IPS DF 6.9 (cell line): ENCODE results near the gene RPLP2.

Experiments used
- DNase-seq: peaks from one replicate; pipeline ENCODE4 v3.0.0-alpha.2; 2013; ENCODE audit warnings: low read depth, low spot score
- H3K27ac ChIP-seq: one replicate; pipeline ENCODE4 v1.5.1; 2013; ENCODE audit warnings: low read length, control low read depth
- H3K27me3 ChIP-seq: 2 replicates; pipeline ENCODE4 v1.6.1; 2013; ENCODE audit warnings: mild to moderate bottlenecking, low read length; ENCODE audit not compliant: control insufficient read depth, insufficient read depth
- H3K36me3 ChIP-seq: 2 replicates; pipeline ENCODE4 v1.6.1; 2013; ENCODE audit warnings: low read length; ENCODE audit not compliant: control insufficient read depth, insufficient read depth
- H3K4me1 ChIP-seq: 2 replicates; pipeline ENCODE4 v1.6.1; 2013; ENCODE audit warnings: low read length; ENCODE audit not compliant: control insufficient read depth, insufficient read depth
- H3K4me3 ChIP-seq: 2 replicates; pipeline ENCODE4 v1.5.1; 2013; ENCODE audit warnings: mild to moderate bottlenecking, low read length
- H3K9me3 ChIP-seq: 2 replicates; pipeline ENCODE4 v1.6.1; 2013; ENCODE audit warnings: low read length, inconsistent platforms; ENCODE audit not compliant: control insufficient read depth, insufficient read depth
- WGBS: extraction: QIAGEN DNeasy Blood & Tissue Kit; methylation state at CpG from one replicate; pipeline ENCODE4 v1.1.7; 2013; ENCODE audit warnings: mixed read lengths, missing lambda C conversion rate; ENCODE audit not compliant: insufficient read length, insufficient coverage; 5-methylcytosine and 5-hydroxymethylcytosine counted together

The RPLP2 gene

DNA sequence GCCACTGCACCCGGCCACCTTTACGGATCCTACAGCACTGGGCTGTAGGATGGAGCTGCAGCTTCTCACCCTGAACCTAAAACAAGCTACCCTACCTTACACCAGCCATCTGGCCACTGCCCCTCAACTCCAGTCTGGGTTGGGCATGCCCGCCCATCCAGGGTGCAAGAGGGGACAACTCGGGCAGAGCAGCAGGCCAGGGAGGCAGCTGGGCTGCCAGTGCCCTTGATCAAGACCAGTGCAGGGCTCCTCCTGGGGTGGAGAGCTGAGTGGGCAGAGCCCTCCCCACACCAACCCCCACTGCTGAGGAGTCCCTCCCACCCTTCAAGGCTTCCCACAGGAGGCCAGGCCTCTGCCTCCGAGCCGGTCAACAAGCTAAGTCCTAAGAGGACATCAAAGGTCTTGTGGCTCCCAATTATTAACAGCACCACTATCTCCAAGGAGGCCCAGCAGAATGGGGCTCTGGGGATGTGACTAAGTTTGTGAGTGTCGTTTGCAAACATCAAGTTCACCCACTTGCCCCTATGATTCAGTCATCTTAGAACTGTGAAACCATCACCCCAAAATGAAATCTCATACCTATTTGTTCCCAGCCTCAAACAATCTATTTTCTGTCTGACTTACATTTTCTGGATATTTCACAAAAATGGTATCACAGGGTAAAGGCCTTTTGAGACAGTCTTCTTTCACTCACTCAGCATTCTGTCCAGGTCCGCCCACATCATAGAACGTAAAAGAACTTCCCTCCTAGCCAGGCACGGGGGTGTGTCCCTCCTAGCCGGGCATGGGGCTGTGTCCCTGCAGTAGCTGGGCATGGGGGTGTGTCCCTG, 43.4 kb upstream of the RPLP2 start:
- no peak overlapping the region for H3K4me3 ChIP-seq
- H3K4me1 ChIP-seq = peaks cover 5% of the 10 kb centered on the region
- no peak overlapping the region for H3K27ac ChIP-seq
- WGBS = no CpG with 5 or more reads among the region's 11 CpGs
- H3K9me3 ChIP-seq = no peaks in the 10 kb centered on the region
- DNase-seq = no peak
- peaks cover 34% of the 10 kb centered on the region for H3K36me3 ChIP-seq
- no peaks in the 10 kb centered on the region for H3K27me3 ChIP-seq

GRCh38 chr11:766936-767210, 42.9 kb upstream of the RPLP2 start:
- whole genome bisulfite sequencing = no CpG with 5 or more reads among the region's 2 CpGs
- peaks cover 38% of the 10 kb centered on the region for H3K36me3 ChIP-seq
- H3K27me3 ChIP-seq = no peaks in the 10 kb centered on the region
- H3K4me1 ChIP-seq = peaks cover 6% of the 10 kb centered on the region
- H3K9me3 ChIP-seq = no peaks in the 10 kb centered on the region
- no peak for DNase-seq
- H3K27ac ChIP-seq = no peak overlapping the region
- H3K4me3 ChIP-seq = no peak overlapping the region

DNA sequence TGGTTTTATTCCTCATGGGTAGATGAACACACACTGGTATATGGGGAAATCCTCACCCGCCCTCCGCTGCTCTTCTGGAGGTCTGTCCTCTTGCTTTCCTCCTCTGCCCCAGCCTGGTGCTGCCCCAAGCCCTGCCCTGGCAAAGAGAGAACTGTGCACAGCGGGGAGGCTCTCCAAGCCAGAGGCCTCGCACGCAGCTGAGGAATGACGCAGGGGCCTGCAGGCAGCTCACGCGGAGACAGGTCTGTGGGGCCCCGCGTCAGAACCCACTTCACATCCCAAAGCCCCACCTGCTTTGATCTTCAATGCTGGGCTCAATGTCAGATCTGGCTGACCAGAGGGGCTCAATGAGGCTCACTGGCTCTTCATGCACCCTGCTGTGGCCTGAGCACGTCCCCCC, 42.5 kb upstream of the RPLP2 start:
- no peak for DNase-seq
- peaks cover 6% of the 10 kb centered on the region for H3K4me1 ChIP-seq
- H3K27ac ChIP-seq = no peak overlapping the region
- H3K27me3 ChIP-seq = no peaks in the 10 kb centered on the region
- no CpG with 5 or more reads among the region's 11 CpGs for WGBS
- no peak overlapping the region for H3K4me3 ChIP-seq
- H3K36me3 ChIP-seq = peaks cover 41% of the 10 kb centered on the region
- H3K9me3 ChIP-seq = no peaks in the 10 kb centered on the region

DNA sequence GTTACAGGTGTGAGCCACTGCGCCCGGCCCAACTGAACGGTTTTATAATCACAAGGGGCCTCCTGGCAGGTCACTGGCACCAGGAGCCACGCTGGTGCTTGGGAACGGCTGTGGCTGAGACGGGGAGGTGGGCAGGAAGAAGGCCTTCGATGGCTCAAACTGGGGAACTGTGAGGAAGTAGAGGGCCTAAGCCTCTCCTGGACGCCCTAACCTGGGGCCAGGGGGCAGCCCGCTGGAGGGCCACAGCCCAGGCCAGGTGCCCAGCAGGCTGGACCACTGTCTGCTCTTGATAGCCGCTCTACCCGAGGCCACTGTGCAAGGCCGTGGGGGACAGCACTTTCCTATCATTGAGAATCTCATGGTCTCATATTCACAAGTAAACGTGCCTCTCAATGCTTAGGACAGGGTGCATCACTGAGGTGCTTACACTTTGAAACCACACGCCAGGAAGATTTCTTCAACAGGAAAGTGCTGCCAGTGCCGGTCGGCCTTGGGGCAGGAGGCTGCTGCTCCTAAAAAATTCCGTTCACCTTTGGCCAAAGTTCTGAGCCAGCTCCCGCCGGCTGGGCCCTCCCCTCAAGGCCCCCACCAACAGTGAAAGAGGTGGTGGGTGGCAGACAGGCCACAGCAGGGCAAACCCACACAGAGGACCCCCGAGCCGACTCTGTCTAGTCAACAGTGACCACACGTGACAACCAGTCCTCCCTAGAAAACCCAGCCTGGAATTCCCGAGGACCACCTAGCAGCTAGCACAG, 39.7 kb upstream of the RPLP2 start:
- WGBS = no CpG with 5 or more reads among the region's 23 CpGs
- DNase-seq = no peak
- no peaks in the 10 kb centered on the region for H3K27me3 ChIP-seq
- H3K4me1 ChIP-seq = 0 out of 2 replicates have a peak, but pooled peaks cover 2% of the 10 kb centered on the region
- no peak overlapping the region for H3K27ac ChIP-seq
- no peak overlapping the region for H3K4me3 ChIP-seq
- H3K36me3 ChIP-seq = peaks cover 39% of the 10 kb centered on the region
- H3K9me3 ChIP-seq = no peaks in the 10 kb centered on the region

DNA sequence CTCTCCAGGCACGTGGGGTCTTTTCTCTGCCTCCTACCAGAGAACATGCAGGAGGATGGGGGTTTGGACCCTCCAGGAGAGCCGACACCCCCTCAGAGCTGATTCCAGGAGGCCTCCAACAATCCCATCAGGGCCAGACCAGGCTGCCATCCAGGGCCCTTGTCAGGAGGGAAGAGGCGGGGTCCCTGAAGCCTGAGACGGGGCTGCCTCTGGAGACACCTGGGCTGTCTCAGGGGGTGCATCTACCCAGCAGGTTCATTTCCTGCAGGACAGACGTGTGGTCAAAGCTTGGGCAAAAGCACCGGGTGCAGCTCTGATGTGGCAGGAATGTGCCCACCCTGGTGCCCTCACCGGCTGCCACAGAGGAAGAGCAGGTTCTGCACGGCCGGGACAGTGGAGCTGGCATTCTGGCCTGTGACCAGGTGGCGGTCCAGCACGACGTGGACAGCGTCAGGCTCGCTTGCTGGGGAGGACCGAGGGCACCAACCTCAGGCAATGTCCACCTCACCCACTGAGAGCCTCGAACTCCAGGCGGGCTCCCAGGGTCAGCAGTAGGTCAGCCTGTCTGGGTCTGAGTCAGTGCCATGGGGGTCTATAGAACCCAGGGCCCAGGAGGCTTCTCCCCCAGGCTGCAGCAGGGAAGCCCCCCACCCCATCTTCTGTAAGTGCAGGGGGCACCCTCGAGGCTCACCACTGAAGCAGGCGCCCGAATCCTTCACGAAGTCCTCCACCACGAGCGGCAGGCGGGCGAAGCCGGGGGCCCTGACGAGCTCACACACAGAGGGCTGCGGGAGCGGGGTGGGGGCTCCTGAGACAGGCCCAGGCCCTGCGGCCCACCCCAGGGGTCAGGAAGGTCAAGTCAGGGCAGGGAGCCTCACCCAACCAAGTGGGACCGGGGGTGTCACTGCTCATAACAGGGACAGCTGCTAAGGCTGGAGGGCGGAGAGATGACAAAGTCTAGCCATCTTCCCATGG, 38.8 kb upstream of the RPLP2 start:
- H3K4me3 ChIP-seq = no peak overlapping the region
- no peak overlapping the region for H3K27ac ChIP-seq
- peaks cover 39% of the 10 kb centered on the region for H3K36me3 ChIP-seq
- no peaks in the 10 kb centered on the region for H3K27me3 ChIP-seq
- 0 out of 2 replicates have a peak, but pooled peaks cover 2% of the 10 kb centered on the region for H3K4me1 ChIP-seq
- no CpG with 5 or more reads among the region's 32 CpGs for WGBS
- DNase-seq = no peak
- no peaks in the 10 kb centered on the region for H3K9me3 ChIP-seq

GRCh38 chr11:771617-772204, 38.1 kb upstream of the RPLP2 start:
- no CpG with 5 or more reads among the region's 15 CpGs for WGBS
- no peak for DNase-seq
- Histone ChIP-seq H3K27me3 (no peaks in the 10 kb centered on the region), H3K36me3 (peaks cover 38% of the 10 kb centered on the region), H3K9me3 (no peaks in the 10 kb centered on the region), H3K4me1 (0 out of 2 replicates have a peak, but pooled peaks cover 2% of the 10 kb centered on the region), H3K27ac (no peak overlapping the region), H3K4me3 (no peak overlapping the region)

GRCh38 chr11:772429-773390, 37.1 kb upstream of the RPLP2 start:
- H3K36me3 ChIP-seq = peaks cover 36% of the 10 kb centered on the region
- H3K4me1 ChIP-seq = 0 out of 2 replicates have a peak, but pooled peaks cover 2% of the 10 kb centered on the region
- DNase-seq = no peak
- H3K27ac ChIP-seq = no peak overlapping the region
- no peak overlapping the region for H3K4me3 ChIP-seq
- no CpG with 5 or more reads among the region's 34 CpGs for WGBS
- no peaks in the 10 kb centered on the region for H3K9me3 ChIP-seq
- no peaks in the 10 kb centered on the region for H3K27me3 ChIP-seq

DNA sequence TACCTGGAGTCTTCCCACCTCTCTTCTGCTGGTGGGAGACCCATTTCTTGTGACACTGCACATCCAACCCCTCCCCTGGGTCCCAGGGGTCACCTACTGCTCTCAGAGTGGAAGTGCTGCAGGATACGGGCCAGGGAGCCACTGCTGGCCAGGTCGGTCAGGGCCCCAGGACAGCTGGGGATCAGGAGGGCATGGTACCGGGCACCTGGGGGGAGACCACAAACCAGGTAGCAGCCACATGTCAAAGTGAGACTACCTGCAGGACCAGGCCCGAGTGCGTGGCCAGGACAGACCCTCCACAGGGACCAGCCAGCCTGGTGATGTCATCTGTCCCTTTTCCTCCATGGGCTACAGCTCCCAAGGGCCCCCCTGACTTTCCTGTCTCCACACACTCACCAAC, 36.3 kb upstream of the RPLP2 start:
- Histone ChIP-seq H3K27ac (no peak overlapping the region), H3K9me3 (no peaks in the 10 kb centered on the region), H3K4me3 (no peak overlapping the region), H3K27me3 (no peaks in the 10 kb centered on the region), H3K36me3 (peaks cover 36% of the 10 kb centered on the region), H3K4me1 (0 out of 2 replicates have a peak, but pooled peaks cover 4% of the 10 kb centered on the region)
- no peak for DNase-seq
- WGBS = no CpG with 5 or more reads among the region's 5 CpGs

DNA sequence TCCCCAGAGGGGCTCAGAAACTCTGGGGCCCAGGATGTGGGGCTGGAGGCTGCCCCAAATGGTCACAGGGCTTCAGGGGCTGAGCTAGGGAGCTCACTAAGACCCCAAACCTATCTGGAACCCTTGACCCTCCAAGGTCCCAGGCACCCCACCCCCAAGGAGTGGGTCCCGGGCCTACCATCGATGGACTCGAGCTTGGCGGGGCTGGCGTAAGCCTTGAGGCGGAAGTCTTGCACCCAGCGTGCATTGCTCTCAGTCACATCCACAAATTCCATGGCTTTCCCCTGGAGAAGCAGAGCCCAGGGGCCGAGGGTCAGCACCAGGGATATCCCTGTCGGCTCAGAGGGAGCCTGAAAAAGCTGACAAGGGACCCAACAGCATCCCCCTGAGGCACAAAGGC, 35.9 kb upstream of the RPLP2 start:
- Histone ChIP-seq H3K27ac (no peak overlapping the region), H3K27me3 (no peaks in the 10 kb centered on the region), H3K4me1 (0 out of 2 replicates have a peak, but pooled peaks cover 4% of the 10 kb centered on the region), H3K4me3 (no peak overlapping the region), H3K36me3 (peaks cover 36% of the 10 kb centered on the region), H3K9me3 (no peaks in the 10 kb centered on the region)
- no peak for DNase-seq
- no CpG with 5 or more reads among the region's 9 CpGs for WGBS
